NCI-H2196 (cell line): ENCODE measurements around the gene DSPP.

Experiments
- DNase-seq: peaks from one replicate; lab custom pipeline; 2025; ENCODE audit not compliant: unreplicated experiment; lab: John Stamatoyannopoulos, UW

Gene DSPP

GRCh38 chr4:87624698-87625097 lies 16.4 kb downstream of the DSPP start:
- no peak for DNase-seq

- DNase-seq = no peak
These were observed 23.3 kb downstream of the DSPP start for GRCh38 chr4:87631668-87632067.

- DNase-seq = no peak
These were observed 24.1 kb downstream of the DSPP start for GRCh38 chr4:87632469-87632868.

GRCh38 chr4:87633243-87633642 lies 24.9 kb downstream of the DSPP start:
- DNase-seq = peak; percentile 32

GRCh38 chr4:87644286-87644685 lies 36.0 kb downstream of the DSPP start:
- no peak for DNase-seq

- DNase-seq = no peak
These were observed 41.7 kb downstream of the DSPP start, which contains the start of gene DMP1 for GRCh38 chr4:87649980-87650379. Gene DMP1 (plus strand): TSS chr4:87650280. CDS start chr4:87656493, 6,213 bp downstream.

GRCh38 chr4:87650938-87651337 lies 42.6 kb downstream of the DSPP start:
- no peak for DNase-seq

- DNase-seq = no peak
These were observed 43.6 kb downstream of the DSPP start for GRCh38 chr4:87651941-87652340.

- no peak for DNase-seq
These were observed 46.2 kb downstream of the DSPP start for GRCh38 chr4:87654487-87655044.

GRCh38 chr4:87657525-87657924 lies 49.2 kb downstream of the DSPP start:
- DNase-seq = no peak

GRCh38 chr4:87659247-87659931 lies 51.1 kb downstream of the DSPP start:
- no peak for DNase-seq

- DNase-seq = no peak
These were observed 54.5 kb downstream of the DSPP start for GRCh38 chr4:87662871-87663270.
